ENCODE results near the gene CHCHD3. TPM values are rescaled to one million over a fixed set of nuclear protein-coding genes. Genes with fewer than 3 reads are reported as not detected.
"Not testable (repeated sequence)": the region's sequence is repeated elsewhere in the genome, so short reads cannot be mapped to it uniquely, and the experiment has no call there.

Gene CHCHD3
- total RNA-seq, 1 donor: 104 TPM

GRCh38 chr7:132899833-132900232, 182.1 kb downstream of the CHCHD3 start:
- DNase-seq (ENCODE audit: low read depth): no peak
- TF ChIP-seq, protein P1, sequence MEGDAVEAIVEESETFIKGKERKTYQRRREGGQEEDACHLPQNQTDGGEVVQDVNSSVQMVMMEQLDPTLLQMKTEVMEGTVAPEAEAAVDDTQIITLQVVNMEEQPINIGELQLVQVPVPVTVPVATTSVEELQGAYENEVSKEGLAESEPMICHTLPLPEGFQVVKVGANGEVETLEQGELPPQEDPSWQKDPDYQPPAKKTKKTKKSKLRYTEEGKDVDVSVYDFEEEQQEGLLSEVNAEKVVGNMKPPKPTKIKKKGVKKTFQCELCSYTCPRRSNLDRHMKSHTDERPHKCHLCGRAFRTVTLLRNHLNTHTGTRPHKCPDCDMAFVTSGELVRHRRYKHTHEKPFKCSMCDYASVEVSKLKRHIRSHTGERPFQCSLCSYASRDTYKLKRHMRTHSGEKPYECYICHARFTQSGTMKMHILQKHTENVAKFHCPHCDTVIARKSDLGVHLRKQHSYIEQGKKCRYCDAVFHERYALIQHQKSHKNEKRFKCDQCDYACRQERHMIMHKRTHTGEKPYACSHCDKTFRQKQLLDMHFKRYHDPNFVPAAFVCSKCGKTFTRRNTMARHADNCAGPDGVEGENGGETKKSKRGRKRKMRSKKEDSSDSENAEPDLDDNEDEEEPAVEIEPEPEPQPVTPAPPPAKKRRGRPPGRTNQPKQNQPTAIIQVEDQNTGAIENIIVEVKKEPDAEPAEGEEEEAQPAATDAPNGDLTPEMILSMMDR (IDR thresholded peaks at IDR 0.05; ENCODE audit: insufficient read depth, low read depth, low read length): peak; percentile 26
- H3K4me3 ChIP-seq (ENCODE audit: low read depth, low read length): no peak overlapping the region

DNA sequence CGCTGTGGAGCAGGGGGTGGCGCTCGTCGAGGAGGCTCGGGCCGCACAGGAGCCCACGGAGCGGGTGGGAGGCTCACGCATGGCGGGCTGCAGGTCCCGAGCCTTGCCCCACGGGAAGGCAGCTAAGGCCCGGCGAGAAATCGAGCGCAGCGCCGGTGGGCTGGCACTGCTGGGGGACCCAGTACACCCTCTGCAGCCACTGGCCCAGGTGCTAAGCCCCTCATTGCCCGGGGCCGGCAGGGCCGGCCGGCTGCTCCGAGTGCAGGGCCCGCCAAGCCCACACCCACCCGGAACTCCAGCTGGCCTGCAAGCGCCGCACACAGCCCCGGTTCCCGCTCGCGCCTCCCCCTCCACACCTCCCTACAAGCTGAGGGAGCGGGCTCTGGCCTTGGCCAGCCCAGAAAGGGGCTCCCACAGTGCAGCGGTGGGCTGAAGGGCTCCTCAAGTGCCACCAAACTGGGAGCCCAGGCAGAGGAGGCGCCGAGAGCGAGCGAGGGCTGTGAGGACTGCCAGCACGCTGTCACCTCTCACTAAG, 183.2 kb downstream of the CHCHD3 start:
- not testable (repeated sequence) for H3K4me3 ChIP-seq (ENCODE audit: low read depth, low read length); DNase-seq (ENCODE audit: low read depth)

GRCh38 chr7:132897093-132897687, 184.7 kb downstream of the CHCHD3 start:
- H3K4me3 ChIP-seq (ENCODE audit: low read depth, low read length): no peak overlapping the region
- DNase-seq (ENCODE audit: low read depth): no peak
- TF ChIP-seq, protein P1 (IDR thresholded peaks at IDR 0.05; ENCODE audit: insufficient read depth, low read depth, low read length): no peak

DNA sequence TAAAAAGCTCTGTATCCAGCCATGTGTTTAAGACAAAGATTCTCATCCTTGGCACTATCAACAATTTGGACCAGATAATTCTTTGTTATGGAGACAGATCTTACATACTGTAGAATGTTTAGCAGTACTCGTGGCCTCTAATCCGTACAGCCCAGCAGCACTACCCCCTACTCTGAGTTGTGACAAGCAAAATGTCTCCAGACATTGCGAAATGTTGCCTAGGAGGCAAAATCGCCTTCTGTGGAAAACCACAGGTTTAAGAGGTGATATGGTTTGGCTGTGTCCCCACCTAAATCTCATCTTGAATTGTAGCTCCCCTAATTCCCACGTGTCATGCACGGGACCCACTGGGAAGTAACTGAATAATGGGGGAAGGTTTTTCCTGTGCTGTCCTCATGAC, 186.7 kb downstream of the CHCHD3 start:
- TF ChIP-seq, protein P1 (IDR thresholded peaks at IDR 0.05; ENCODE audit: insufficient read depth, low read depth, low read length): no peak
- DNase-seq (ENCODE audit: low read depth): peak; percentile 48
- no peak overlapping the region for H3K4me3 ChIP-seq (ENCODE audit: low read depth, low read length)

DNA sequence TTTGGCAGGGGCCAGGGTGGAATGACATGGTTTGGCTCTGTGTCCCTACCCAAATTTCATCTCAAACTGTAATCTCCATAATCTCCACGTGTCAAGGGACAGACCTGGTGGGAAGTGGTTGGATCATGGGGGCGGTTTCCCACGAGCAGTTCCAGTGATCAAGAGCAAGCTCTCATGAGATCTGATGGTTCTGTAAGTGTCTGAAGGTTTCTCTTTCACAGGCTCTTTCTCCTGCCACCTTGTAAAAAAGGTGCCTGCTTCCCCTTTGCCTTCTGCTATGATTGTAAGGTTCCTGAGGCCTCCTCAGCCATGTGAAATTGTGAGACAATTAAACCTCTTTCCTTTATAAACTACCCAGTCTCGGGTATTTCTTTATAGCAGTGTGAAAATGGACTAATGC, 188.3 kb downstream of the CHCHD3 start:
- no peak overlapping the region for H3K4me3 ChIP-seq (ENCODE audit: low read depth, low read length)
- TF ChIP-seq, protein P1 (IDR thresholded peaks at IDR 0.05; ENCODE audit: insufficient read depth, low read depth, low read length): no peak
- DNase-seq (ENCODE audit: low read depth): no peak

- H3K4me3 ChIP-seq (ENCODE audit: low read depth, low read length); DNase-seq (ENCODE audit: low read depth): not testable (repeated sequence)
Observed at GRCh38 chr7:132892744-132893143, 189.1 kb downstream of the CHCHD3 start.

DNA sequence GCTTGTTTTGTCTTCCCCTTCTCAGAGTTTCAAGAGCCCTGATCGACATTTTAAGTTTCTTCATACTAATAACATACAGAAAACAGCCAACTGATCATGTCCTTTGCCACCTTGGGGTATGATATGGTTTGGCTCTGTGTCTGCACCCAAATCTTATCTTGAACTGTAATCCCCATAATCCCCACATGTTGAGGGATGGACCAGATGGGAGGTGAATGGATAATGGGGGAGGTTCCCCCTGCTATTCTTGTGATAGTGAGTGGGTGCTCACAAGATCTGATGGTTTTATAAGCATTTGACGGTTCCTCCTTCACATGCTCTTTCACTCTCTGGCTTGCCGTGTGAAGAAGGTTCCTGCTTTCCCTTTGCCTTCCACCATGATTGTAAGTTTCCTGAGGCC, 190.3 kb downstream of the CHCHD3 start:
- H3K4me3 ChIP-seq (ENCODE audit: low read depth, low read length): no peak overlapping the region
- TF ChIP-seq, protein P1 (IDR thresholded peaks at IDR 0.05; ENCODE audit: insufficient read depth, low read depth, low read length): no peak
- no peak for DNase-seq (ENCODE audit: low read depth)

GRCh38 chr7:132882714-132883428, 199.0 kb downstream of the CHCHD3 start:
- H3K4me3 ChIP-seq (ENCODE audit: low read depth, low read length): no peak overlapping the region

More at GRCh38 chr7:132882714-132883428, 199.0 kb downstream of the CHCHD3 start:
- TF ChIP-seq, protein P1 (IDR thresholded peaks at IDR 0.05; ENCODE audit: insufficient read depth, low read depth, low read length): no peak
- no peak for DNase-seq (ENCODE audit: low read depth)

Measured in fibroblast of villous mesenchyme (primary cell).